Measurements from ENCODE around the gene MAT2B.
A peak's percentile ranks its signal among the peaks of the same experiment; 100 is the strongest.
"Not testable (repeated sequence)": the region's sequence is repeated elsewhere in the genome, so short reads cannot be mapped to it uniquely, and the experiment has no call there.

Gene MAT2B

GRCh38 chr5:163504079-163504931, 1.1 kb upstream of the MAT2B start:
- DNase-seq = peak; percentile 6

- DNase-seq = no peak
These were observed 411 bp upstream of the MAT2B start for GRCh38 chr5:163505049-163505367.

GRCh38 chr5:163506095-163506457, 657 bp downstream of the MAT2B start:
- no peak for DNase-seq

GRCh38 chr5:163506726-163507125, 1.3 kb downstream of the MAT2B start:
- DNase-seq = peak; percentile 14

GRCh38 chr5:163508753-163509152, 3.3 kb downstream of the MAT2B start:
- no peak for DNase-seq

- DNase-seq = no peak
These were observed 4.0 kb downstream of the MAT2B start for GRCh38 chr5:163509291-163509951.

GRCh38 chr5:163512526-163512925, 7.1 kb downstream of the MAT2B start:
- no peak for DNase-seq

GRCh38 chr5:163525096-163525495, 19.7 kb downstream of the MAT2B start:
- DNase-seq = no peak

- DNase-seq = no peak
These were observed 24.3 kb downstream of the MAT2B start for GRCh38 chr5:163529698-163530097.

- no peak for DNase-seq
These were observed 25.9 kb downstream of the MAT2B start for GRCh38 chr5:163531272-163531671.

- no peak for DNase-seq
These were observed 27.0 kb downstream of the MAT2B start for GRCh38 chr5:163532171-163533084.

GRCh38 chr5:163533223-163533622, 27.8 kb downstream of the MAT2B start:
- DNase-seq = no peak

- no peak for DNase-seq
These were observed 29.2 kb downstream of the MAT2B start for GRCh38 chr5:163534492-163535094.

- no peak for DNase-seq
These were observed 29.9 kb downstream of the MAT2B start for GRCh38 chr5:163535290-163535689.

GRCh38 chr5:163536442-163536841, 31.0 kb downstream of the MAT2B start:
- not testable (repeated sequence) for DNase-seq

GRCh38 chr5:163540696-163541095, 35.3 kb downstream of the MAT2B start:
- DNase-seq = no peak

- no peak for DNase-seq
These were observed 37.4 kb downstream of the MAT2B start for GRCh38 chr5:163542771-163543170.

- DNase-seq = no peak
These were observed 38.6 kb downstream of the MAT2B start for GRCh38 chr5:163544041-163544440.

GRCh38 chr5:163544836-163545235, 39.4 kb downstream of the MAT2B start:
- no peak for DNase-seq

- DNase-seq = no peak
These were observed 43.2 kb downstream of the MAT2B start for GRCh38 chr5:163548649-163549048.

GRCh38 chr5:163551156-163551555, 45.7 kb downstream of the MAT2B start:
- DNase-seq = no peak

- DNase-seq = no peak
These were observed 47.1 kb downstream of the MAT2B start for GRCh38 chr5:163552536-163552935.

GRCh38 chr5:163561339-163561738, 55.9 kb downstream of the MAT2B start:
- DNase-seq = no peak

All from effector CD4-positive, alpha-beta T cell (primary cell).